Activated T-cell treated with anti-CD3 and anti-CD28 coated beads, Interleukin-2, amount 50 U/mL, for 72 hours (primary cell): Measurements from ENCODE around the gene ECSIT. TPM values are rescaled to one million over a fixed set of nuclear protein-coding genes. Genes with fewer than 3 reads are reported as not detected.
A peak's percentile ranks its signal among the peaks of the same experiment; 100 is the strongest.
"Not testable (repeated sequence)": the region's sequence is repeated elsewhere in the genome, so short reads cannot be mapped to it uniquely, and the experiment has no call there.

ENCODE experiments used
- ATAC-seq, 2 donors: fragments of 150-1000 bp; cut with Tn5 transposase; replicated peaks in 1 of 2; 2 replicates each; pipeline ENCODE4 v1.10.0; 2021; ENCODE audit warnings: moderate library complexity in 2 of 2, mild to moderate bottlenecking in 1 of 2
- DNase-seq, 2 donors: peaks; one replicate each; pipeline ENCODE4 v3.0.0; 2021 to 2022; ENCODE audit warnings: mixed read lengths in 1 of 2
- H3K27ac Mint-ChIP-seq: one replicate; pipeline ENCODE4 v1.8.0; 2022; ENCODE audit warnings: mild to moderate bottlenecking, moderate library complexity, mixed read lengths
- H3K27me3 Mint-ChIP-seq: one replicate; pipeline ENCODE4 v1.8.0; 2022; ENCODE audit warnings: low read depth, mixed read lengths
- H3K36me3 Mint-ChIP-seq, 2 donors: one replicate each; pipeline ENCODE4 v1.8.0; 2022; ENCODE audit warnings: mixed read lengths in 2 of 2, mild to moderate bottlenecking in 1 of 2; ENCODE audit not compliant: insufficient read depth in 2 of 2
- H3K4me1 Mint-ChIP-seq: one replicate; pipeline ENCODE4 v1.8.0; 2022; ENCODE audit warnings: low read depth, mixed read lengths
- H3K4me3 Mint-ChIP-seq, 2 donors: one replicate each; pipeline ENCODE4 v1.8.0; 2022; ENCODE audit warnings: mild to moderate bottlenecking in 2 of 2, mixed read lengths in 2 of 2, moderate library complexity in 2 of 2
- H3K9me3 Mint-ChIP-seq, 2 donors: one replicate each; pipeline ENCODE4 v1.8.0; 2022; ENCODE audit warnings: mixed read lengths in 2 of 2
- total RNA-seq, 2 donors: library from RNA; stranded (reverse); gene quantifications; one replicate each; pipeline ENCODE4 v1.2.3, GENCODE V29; 2022

ECSIT gene
- total RNA-seq, 2 donors from 2014 or later = 35.7 to 44.0 TPM

DNA sequence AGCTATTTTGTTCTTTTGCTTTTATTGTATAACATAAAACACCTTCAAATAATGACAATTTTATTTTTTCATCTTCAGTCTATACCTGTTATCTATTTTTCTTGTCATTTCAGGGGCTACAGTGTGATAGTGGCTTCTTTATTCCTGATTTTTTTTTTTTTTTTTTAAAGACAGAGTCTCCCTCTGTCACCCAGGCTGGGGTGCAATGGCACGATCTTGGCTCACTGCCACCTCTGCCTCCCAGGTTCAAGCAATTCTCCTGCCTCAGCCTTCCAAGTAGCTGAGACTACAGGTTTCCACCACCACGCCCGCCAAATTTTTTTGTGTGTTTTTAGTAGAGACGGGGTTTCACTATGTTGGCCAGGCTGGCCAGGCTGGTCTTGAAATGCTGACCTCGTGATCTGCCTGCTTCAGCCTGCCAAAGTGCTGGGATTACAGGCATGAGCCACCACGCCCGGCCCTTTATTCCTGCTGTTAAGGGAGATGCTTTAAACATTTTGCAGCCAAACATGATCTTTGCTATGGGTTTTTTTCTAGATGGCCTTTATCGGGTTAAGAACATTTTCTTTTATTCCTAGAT, 60.6 kb downstream of the ECSIT start:
- H3K36me3 Mint-ChIP-seq, H3K4me1 Mint-ChIP-seq, ATAC-seq, H3K9me3 Mint-ChIP-seq, H3K27ac Mint-ChIP-seq, H3K27me3 Mint-ChIP-seq, DNase-seq, H3K4me3 Mint-ChIP-seq: not testable (repeated sequence)

DNA sequence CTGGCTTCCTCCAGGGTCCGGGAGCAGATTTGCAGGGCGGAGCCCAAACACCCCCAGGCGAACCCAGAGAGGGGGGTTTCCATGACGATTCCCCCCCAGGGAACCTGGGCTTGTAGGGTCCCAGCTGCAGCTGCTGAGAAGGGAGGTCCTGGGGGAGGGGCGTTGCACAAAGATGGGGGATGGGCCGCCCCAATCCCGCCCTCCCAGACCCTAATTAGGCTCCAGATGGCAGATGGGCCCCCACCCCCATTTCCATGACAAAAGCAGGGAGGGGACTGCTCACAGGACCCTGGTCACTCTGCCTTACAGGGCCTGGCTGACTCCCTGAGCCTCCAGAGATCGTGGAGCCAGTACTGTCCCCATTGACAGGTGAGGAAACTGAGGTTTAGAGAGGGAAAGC, 63.3 kb downstream of the ECSIT start:
- H3K4me1 Mint-ChIP-seq = no peaks in the 10 kb centered on the region
- H3K9me3 Mint-ChIP-seq = no peaks in the 10 kb centered on the region
- H3K27me3 Mint-ChIP-seq = peaks cover 2% of the 10 kb centered on the region
- DNase-seq = no peak
- no peak overlapping the region for H3K27ac Mint-ChIP-seq
- no peak overlapping the region for H3K4me3 Mint-ChIP-seq
- no peak for ATAC-seq
- H3K36me3 Mint-ChIP-seq = no peaks in the 10 kb centered on the region

DNA sequence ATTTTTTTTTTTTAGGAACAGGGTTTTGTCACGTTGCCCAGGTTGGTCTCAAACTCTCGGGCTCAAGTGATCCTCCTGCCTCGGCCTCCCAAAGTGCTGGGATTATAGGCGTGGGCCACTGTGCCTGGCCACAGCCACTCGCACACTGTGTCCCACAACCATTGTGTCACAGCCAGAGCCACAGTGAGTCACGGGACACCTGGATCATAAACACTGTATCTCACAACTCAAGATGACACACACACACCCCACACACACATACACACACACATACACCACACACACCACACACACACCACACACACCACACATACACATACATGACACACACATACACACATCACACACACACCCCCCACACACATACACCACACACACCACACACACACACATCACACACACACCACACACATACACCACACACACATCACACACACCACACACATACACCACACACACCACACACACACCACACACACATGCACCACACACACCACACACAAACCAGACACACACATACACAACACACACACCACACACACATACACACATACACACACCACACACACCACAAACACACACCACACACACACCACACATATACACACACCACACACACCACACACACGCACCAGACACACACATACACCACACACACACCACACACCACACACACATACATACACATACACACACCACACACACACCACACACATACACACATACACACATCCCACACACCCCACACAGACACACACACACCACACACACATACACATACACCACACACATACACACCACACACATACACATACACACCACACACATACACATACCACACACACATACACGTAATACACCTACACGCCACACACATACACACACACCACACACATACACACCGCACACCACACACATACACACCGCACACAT, 64.3 kb downstream of the ECSIT start:
- no peaks in the 10 kb centered on the region for H3K9me3 Mint-ChIP-seq
- H3K4me3 Mint-ChIP-seq = no peak overlapping the region
- no peaks in the 10 kb centered on the region for H3K4me1 Mint-ChIP-seq
- no peak for DNase-seq
- peak in 1 of 2 donors; percentile 25 for ATAC-seq
- H3K27ac Mint-ChIP-seq = no peak overlapping the region
- H3K36me3 Mint-ChIP-seq = no peaks in the 10 kb centered on the region
- peaks cover 12% of the 10 kb centered on the region for H3K27me3 Mint-ChIP-seq

DNA sequence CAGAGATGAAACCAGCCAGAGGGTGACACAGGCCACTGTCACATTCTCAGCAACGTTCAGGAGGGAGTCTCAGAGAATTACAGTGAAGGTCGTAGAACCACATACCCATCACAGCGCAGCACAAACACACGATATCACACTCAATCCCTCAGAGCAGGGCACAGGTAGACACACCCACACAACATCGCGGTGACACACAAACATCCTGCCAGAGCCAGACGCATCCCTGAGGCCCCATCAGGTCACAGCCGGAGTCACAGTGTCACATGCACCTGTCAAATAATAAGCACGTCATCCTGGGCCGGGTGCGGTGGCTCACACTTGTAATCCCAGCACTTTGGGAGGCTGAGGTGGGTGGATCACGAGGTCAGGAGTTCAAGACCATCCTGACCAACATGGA, 65.5 kb downstream of the ECSIT start:
- Mint-ChIP-seq H3K4me3 (no peak overlapping the region), H3K9me3 (no peaks in the 10 kb centered on the region), H3K36me3 (no peaks in the 10 kb centered on the region), H3K27me3 (peaks cover 12% of the 10 kb centered on the region), H3K4me1 (no peaks in the 10 kb centered on the region), H3K27ac (no peak overlapping the region)
- DNase-seq = no peak
- ATAC-seq = peak; percentile 44

DNA sequence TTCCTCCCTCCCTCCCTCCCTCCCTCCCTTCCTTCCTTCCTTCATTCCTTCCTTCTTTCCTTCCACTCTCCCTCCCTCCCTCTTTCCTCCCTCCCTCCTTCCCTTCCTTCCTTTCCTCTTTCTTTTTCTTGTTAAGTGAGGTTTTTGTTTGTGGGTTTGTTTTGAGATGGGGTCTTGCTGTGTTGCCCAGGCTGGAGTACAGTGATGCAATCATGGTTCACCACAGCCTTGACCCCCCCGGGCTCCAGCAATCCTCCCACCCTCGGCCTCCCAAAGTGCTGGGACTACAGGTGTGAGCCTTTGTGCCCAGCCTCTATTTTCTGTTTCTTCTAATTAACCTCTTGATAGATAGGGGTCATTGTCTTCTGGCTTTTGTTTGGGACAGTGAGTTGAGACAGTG, 67.5 kb downstream of the ECSIT start:
- H3K4me3 Mint-ChIP-seq = no peak overlapping the region
- no peak for DNase-seq
- no peaks in the 10 kb centered on the region for H3K9me3 Mint-ChIP-seq
- no peak overlapping the region for H3K27ac Mint-ChIP-seq
- ATAC-seq = no peak
- no peaks in the 10 kb centered on the region for H3K36me3 Mint-ChIP-seq
- peaks cover 12% of the 10 kb centered on the region for H3K27me3 Mint-ChIP-seq
- H3K4me1 Mint-ChIP-seq = no peaks in the 10 kb centered on the region

DNA sequence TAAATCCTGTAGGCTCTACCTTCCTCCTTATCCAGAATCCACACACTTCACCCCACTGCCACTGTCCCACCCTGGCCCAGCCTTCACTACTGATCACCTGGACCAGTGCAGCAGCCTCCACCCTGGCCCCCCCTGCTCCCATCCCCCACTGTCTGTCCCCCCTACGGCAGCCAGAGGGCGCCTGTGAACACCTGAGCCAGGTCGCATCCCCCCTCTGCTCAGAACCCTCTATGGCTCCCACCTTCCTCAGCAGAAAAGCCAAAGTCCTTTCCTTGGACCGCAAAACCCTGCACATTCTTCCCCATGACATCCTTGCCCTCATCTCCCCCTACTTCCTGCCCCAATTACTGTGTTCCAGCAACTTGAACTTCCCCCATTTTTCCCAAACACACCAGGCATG, 68.7 kb downstream of the ECSIT start:
- peaks cover 12% of the 10 kb centered on the region for H3K27me3 Mint-ChIP-seq
- DNase-seq (peak in 1 of 2 donors; percentile 35), ATAC-seq (peak in 1 of 2 donors; percentile 51)
- H3K27ac Mint-ChIP-seq = no peak overlapping the region
- H3K4me1 Mint-ChIP-seq = no peaks in the 10 kb centered on the region
- H3K36me3 Mint-ChIP-seq = no peaks in the 10 kb centered on the region
- H3K4me3 Mint-ChIP-seq = no peak overlapping the region
- H3K9me3 Mint-ChIP-seq = no peaks in the 10 kb centered on the region

DNA sequence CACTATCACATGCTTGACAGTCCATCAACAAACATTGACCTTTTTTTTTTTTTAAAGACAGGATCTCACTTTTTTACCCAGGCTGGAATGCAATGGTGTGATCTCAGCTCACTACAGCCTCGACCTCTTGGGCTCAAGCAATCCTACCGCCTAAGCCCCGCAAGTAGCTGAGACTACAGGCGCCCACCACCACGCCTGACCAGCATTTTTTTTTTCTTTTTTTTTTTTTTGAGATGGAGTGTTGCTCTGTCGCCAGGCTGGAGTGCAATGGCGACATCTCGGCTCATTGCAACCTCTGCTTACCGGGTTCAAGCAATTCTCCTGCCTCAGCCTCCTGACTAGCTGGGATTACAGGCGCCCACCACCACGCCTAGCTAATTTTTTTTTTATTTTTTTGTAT, 70.0 kb downstream of the ECSIT start:
- peaks cover 12% of the 10 kb centered on the region for H3K27me3 Mint-ChIP-seq
- ATAC-seq = not testable (repeated sequence)

DNA sequence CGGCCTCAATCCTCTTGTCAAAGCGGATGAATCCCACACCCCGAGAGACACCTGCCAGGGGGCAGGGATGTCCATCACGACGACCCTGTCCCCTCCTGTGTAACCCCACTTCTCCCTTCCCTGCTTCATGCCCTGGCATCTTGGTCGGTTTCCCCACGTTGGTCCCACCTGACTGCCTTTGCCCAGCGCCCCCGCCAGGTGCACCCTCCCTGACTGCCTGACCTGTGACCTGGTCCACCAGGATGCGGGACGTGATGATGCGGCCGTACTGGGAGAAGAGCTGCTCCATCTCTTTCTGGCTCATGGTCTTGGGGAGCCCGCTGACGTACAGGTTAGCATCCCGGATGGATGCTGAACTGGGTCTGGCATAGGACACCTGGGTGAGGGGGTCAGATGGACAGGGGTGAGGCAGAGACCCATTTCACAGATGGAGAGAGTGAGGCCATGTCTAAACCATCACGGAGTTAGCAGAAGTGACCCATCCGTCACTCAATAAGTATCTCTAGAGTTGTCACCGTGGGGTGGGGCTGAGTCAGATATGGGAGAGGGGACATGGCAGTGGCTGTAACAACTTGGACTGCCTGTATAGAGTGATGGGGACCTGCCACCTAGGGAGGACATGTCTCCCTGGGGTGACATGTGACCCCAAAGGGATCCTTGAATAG, 70.6 kb downstream of the ECSIT start:
- no peak overlapping the region for H3K4me3 Mint-ChIP-seq
- H3K27me3 Mint-ChIP-seq = peaks cover 12% of the 10 kb centered on the region

More for the DNA sequence above, 70.0 kb downstream of the ECSIT start:
- H3K27ac Mint-ChIP-seq, H3K4me1 Mint-ChIP-seq, H3K4me3 Mint-ChIP-seq, H3K9me3 Mint-ChIP-seq, DNase-seq, H3K36me3 Mint-ChIP-seq: not testable (repeated sequence)

DNA sequence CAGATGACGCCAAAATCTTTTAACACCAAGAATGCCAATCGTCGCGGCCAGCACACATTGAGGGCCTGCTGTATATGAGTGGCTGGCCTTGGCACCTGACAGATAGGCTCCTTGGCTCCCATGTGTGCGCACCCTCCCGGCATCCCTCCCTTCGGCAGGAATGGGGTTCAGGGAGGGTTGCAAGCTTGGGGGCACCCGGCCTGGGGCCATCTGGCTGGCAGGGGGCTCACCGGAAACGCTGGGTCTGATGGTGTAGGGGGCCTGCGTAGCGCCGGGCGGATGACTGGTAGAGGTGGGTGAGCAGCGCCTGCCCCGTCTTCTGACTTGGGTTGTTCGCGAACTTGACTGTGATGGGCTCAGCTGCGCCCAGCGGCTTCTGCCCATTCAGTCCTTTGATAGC, 71.1 kb downstream of the ECSIT start:
- H3K9me3 Mint-ChIP-seq = no peaks in the 10 kb centered on the region
- H3K36me3 Mint-ChIP-seq = no peaks in the 10 kb centered on the region
- H3K4me3 Mint-ChIP-seq = no peak overlapping the region
- H3K4me1 Mint-ChIP-seq = no peaks in the 10 kb centered on the region
- peaks cover 12% of the 10 kb centered on the region for H3K27me3 Mint-ChIP-seq
- DNase-seq (no peak), ATAC-seq (no peak)
- H3K27ac Mint-ChIP-seq = no peak overlapping the region

More for the DNA sequence above, 70.6 kb downstream of the ECSIT start:
- Mint-ChIP-seq H3K9me3 (no peaks in the 10 kb centered on the region), H3K27ac (no peak overlapping the region), H3K36me3 (no peaks in the 10 kb centered on the region), H3K4me1 (no peaks in the 10 kb centered on the region)
- no peak for DNase-seq
- no peak for ATAC-seq

DNA sequence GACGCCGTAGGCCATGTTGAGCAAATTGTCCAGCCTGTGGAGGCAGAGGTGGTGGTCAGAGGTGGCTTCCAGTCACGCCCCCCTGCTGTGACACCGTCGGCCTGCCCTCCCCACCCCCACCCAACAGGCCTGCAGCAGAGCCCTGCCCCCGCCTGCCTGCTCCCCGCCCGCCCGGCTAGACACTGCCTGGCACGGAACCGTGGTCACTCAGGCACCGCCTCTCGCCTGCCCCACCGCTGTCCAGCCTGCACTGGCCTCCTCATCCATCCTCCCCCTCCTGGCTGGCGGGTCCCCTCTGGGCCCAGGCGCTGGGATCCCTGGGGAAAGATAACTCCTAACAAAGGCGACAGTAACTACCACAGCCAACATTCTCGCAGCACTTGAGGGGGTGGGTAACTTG, 71.8 kb downstream of the ECSIT start:
- peaks cover 12% of the 10 kb centered on the region for H3K27me3 Mint-ChIP-seq
- H3K4me3 Mint-ChIP-seq = no peak overlapping the region
- DNase-seq (no peak), ATAC-seq (no peak)
- no peaks in the 10 kb centered on the region for H3K36me3 Mint-ChIP-seq
- H3K9me3 Mint-ChIP-seq = no peaks in the 10 kb centered on the region
- H3K4me1 Mint-ChIP-seq = no peaks in the 10 kb centered on the region
- H3K27ac Mint-ChIP-seq = no peak overlapping the region

DNA sequence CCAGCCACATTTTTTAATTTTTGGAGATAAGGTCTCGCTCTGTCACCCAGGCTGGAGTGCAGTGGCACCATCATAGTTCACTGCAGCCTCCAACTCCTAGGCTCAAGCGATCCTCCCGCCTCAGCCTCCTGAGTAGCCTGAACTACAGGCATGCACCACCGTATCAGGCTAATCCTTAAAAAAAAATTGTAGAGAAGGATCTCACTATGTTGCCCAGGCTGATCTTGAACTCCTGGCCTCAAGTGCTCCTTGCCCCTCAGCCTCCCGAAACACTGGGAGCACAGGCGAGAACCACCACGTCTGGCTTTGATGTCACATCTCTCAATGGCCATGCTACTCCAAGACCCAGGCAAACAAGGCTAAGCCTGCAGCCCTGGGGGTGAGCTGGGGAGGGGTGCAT, 72.3 kb downstream of the ECSIT start:
- Mint-ChIP-seq H3K27ac (no peak overlapping the region), H3K4me1 (no peaks in the 10 kb centered on the region), H3K27me3 (peaks cover 12% of the 10 kb centered on the region), H3K4me3 (no peak overlapping the region), H3K9me3 (no peaks in the 10 kb centered on the region), H3K36me3 (no peaks in the 10 kb centered on the region)
- no peak for ATAC-seq
- DNase-seq = no peak
